K562 (cell line): ENCODE data around the gene EMP2. TPM values are rescaled to one million over a fixed set of nuclear protein-coding genes. Genes with fewer than 3 reads are reported as not detected.

Source experiments
- CAMTA2 ChIP-seq: fragments of 250-450 bp; sonication (Bioruptor Pico); conservative IDR thresholded peaks from 2 replicates; pipeline ENCODE4 v1.5.1; 2022
- CHD4 ChIP-seq: fragments of 200-600 bp; sonication (generic); IDR thresholded peaks from 3 replicates; pipeline ENCODE4 v1.6.1; 2012; ENCODE audit warnings: low read depth, mild to moderate bottlenecking, mixed read lengths, low read length, inconsistent platforms; ENCODE audit not compliant: insufficient read depth, insufficient replicate concordance, poor library complexity, severe bottlenecking
- EP400 ChIP-seq: fragments of 450-650 bp; IDR thresholded peaks from 2 replicates; pipeline ENCODE4 v1.6.1; 2017; ENCODE audit warnings: antibody characterized with exemption, mild to moderate bottlenecking, moderate library complexity
- HDAC1 ChIP-seq, 2 experiments: fragments of 450-650 bp; IDR thresholded peaks; 2 replicates each; pipeline ENCODE4 v1.6.1; 2016 to 2017; ENCODE audit warnings: inconsistent platforms in 1 of 2, mild to moderate bottlenecking in 1 of 2, moderate library complexity in 1 of 2
- HLTF ChIP-seq: fragments of 450-650 bp; IDR thresholded peaks from 2 replicates; pipeline ENCODE4 v1.6.1; 2016
- JUND ChIP-seq, 2 experiments: IDR thresholded peaks; 2 replicates in 1 of 2; 3 replicates in 1 of 2; pipeline ENCODE4 v1.6.1; 2011; ENCODE audit warnings: borderline replicate concordance in 2 of 2, low read depth in 2 of 2, low read length in 2 of 2, improper control_type of control experiment in 1 of 2, missing biosample characterization in 1 of 2, missing genetic modification characterization in 1 of 2, missing genetic modification reagents in 1 of 2
- LCOR ChIP-seq: sonication (generic); formaldehyde crosslinking; IDR thresholded peaks from 2 replicates; pipeline ENCODE4 v1.8.0; 2022; ENCODE audit warnings: mild to moderate bottlenecking, missing genetic modification reagents
- MAZ ChIP-seq, 2 experiments: fragments of 450-650 bp in 1 of 2; sonication (generic) in 1 of 2; formaldehyde crosslinking; IDR thresholded peaks in 1 of 2; conservative IDR thresholded peaks in 1 of 2; 2 replicates each; pipeline versions ENCODE4 v1.4.0 to v1.5.0; 2020; ENCODE audit warnings: mild to moderate bottlenecking in 1 of 2, missing genetic modification reagents in 1 of 2
- NCOR1 ChIP-seq: fragments of 450-650 bp; IDR thresholded peaks from 2 replicates; pipeline ENCODE4 v1.6.1; 2016; ENCODE audit warnings: mild to moderate bottlenecking, moderate library complexity
- NEUROD1 ChIP-seq: fragments of 150-350 bp; IDR thresholded peaks from 2 replicates; pipeline ENCODE4 v1.6.1; 2014; ENCODE audit warnings: borderline replicate concordance, low read length, low read depth; ENCODE audit not compliant: partially characterized antibody
- POLR2AphosphoS5 ChIP-seq: IDR thresholded peaks from 2 replicates; pipeline ENCODE4 v1.6.1; 2011; ENCODE audit warnings: mild to moderate bottlenecking, low read depth, low read length, moderate library complexity; ENCODE audit not compliant: control insufficient read depth, insufficient read depth
- RERE ChIP-seq: sonication (generic); formaldehyde crosslinking; IDR thresholded peaks from 2 replicates; pipeline ENCODE4 v1.8.0; 2023; ENCODE audit warnings: missing genetic modification reagents, mild to moderate bottlenecking, borderline replicate concordance
- SIN3A ChIP-seq, 2 experiments: fragments of 150-350 bp in 1 of 2; IDR thresholded peaks; 2 replicates each; pipeline ENCODE4 v1.6.1; 2011 to 2016; ENCODE audit warnings: borderline replicate concordance in 2 of 2, low read depth in 2 of 2, low read length in 2 of 2, mild to moderate bottlenecking in 2 of 2, moderate library complexity in 2 of 2; ENCODE audit not compliant: control insufficient read depth in 1 of 2
- ZFX ChIP-seq: sonication (generic); formaldehyde crosslinking; IDR thresholded peaks from 2 replicates; pipeline ENCODE4 v1.8.0; 2022; ENCODE audit warnings: mild to moderate bottlenecking, missing genetic modification reagents, moderate library complexity
- ZNF512 ChIP-seq: IDR thresholded peaks from 2 replicates; pipeline ENCODE4 v1.6.1; 2016; ENCODE audit warnings: missing genetic modification characterization, missing compliant biosample characterization
- ZNF707 ChIP-seq: fragments of 250-450 bp; sonication (Bioruptor Pico); conservative IDR thresholded peaks from 2 replicates; pipeline ENCODE4 v1.8.0; 2022; ENCODE audit warnings: inconsistent platforms, mild to moderate bottlenecking, moderate library complexity
- polyA plus RNA-seq, 8 experiments: library from polyadenylated mRNA; depleted of rRNA in 4 of 8; stranded (reverse) in 5 of 8; unstranded in 3 of 8; fragments of >200 nt; fragmentation: Nextera tagmentation in 2 of 8; fragmentation: Illumina TruSeq in 1 of 8; extraction: Ambion mirVana in 2 of 8; extraction: Trizol in 1 of 8; gene quantifications; 2 replicates each; pipeline versions ENCODE4 v1.2.1 to v1.2.3, GENCODE V29; 2011 to 2014; ENCODE audit warnings: inconsistent platforms in 1 of 8, missing spikeins in 1 of 8
- total RNA-seq, 7 experiments: library from RNA; depleted of rRNA in 6 of 7; stranded (reverse); fragments of >200 nt in 6 of 7; fragmentation: Illumina TruSeq in 2 of 7; extraction: Trizol in 2 of 7; gene quantifications; 2 replicates each; pipeline versions ENCODE4 v1.2.1 to v1.2.3, GENCODE V29; 2011 to 2021; ENCODE audit warnings: low replicate concordance in 1 of 7
- TF ChIP-seq, protein P1 (sequence below), 2 experiments: IDR thresholded peaks; 2 replicates each; pipeline ENCODE4 v1.6.1; 2012; ENCODE audit warnings: improper control_type of control experiment in 2 of 2, low read depth in 2 of 2, low read length in 2 of 2, borderline replicate concordance in 1 of 2

The EMP2 gene
- total and polyA plus RNA-seq, 9 of the 15 experiments (the other 6 are each of a cell fraction or from before 2014, with no cell fraction given) = 0.73 to 6.2 (median 3.1) TPM

DNA sequence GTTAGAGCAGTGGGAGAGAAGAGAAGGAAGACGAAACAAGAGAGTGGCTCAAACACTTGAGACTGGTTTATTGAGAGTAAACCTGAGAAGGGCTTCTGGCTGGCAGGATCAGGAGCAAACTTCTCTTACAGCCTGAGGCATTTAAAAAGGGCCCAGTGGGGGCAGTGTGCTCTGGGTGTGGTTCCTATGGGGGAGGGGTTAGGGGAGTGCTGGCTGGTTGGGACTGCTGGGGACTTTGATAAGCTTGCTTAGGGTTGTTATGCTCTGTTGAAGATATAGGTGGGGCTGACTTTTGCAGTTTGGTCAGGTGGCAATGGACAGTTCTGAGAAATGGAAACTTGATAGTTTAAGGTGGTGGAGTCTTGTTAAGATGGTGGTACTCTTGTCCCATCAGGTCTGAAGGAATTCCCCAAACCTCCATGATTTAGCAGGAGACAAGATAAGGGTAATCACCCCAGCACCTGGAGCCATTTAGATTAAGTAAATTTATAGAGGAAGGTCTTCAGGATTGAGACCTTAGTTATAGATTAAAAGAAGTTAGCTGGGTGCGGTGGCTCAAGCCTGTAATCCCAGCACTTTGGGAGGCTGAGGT lies 79.3 kb downstream of the EMP2 start (continued):
- TF ChIP-seq SIN3A (IDR thresholded peaks at IDR 0.05; ENCODE audit: borderline replicate concordance in 2 of 2, control insufficient read depth in 1 of 2, low read depth in 2 of 2, low read length in 2 of 2) (no peak), RERE (CRISPR knock-in tag) (no peak), MAZ (CRISPR knock-in tag; conservative IDR thresholded peaks at IDR 0.05 in 1 of 2, IDR thresholded peaks at IDR 0.05 in 1 of 2) (peak in 1 of 2 experiments; percentile 51; a peak in 1 of 4 replicates), POLR2AphosphoS5 (peak; percentile 79), CAMTA2 (CRISPR knock-in tag) (no peak), NEUROD1 (no peak), ZNF707 (CRISPR knock-in tag) (no peak), EP400 (no peak), HDAC1 (IDR thresholded peaks at IDR 0.05) (0 out of 4 replicates have a peak, but pooled peaks of 1 of the 2 experiments have one; percentile 28), ZFX (no peak), CHD4 (no peak), HLTF (peak; percentile 88), NCOR1 (peak; percentile 87), ZNF512 (tag) (no peak), JUND (IDR thresholded peaks at IDR 0.05; ENCODE audit: borderline replicate concordance, low read depth, low read length) (0 out of 2 replicates have a peak, but pooled peaks have one; percentile 21), JUND (tag; IDR thresholded peaks at IDR 0.05; ENCODE audit: borderline replicate concordance, low read depth, low read length) (no peak), LCOR (no peak)
- TF ChIP-seq, protein P1, sequence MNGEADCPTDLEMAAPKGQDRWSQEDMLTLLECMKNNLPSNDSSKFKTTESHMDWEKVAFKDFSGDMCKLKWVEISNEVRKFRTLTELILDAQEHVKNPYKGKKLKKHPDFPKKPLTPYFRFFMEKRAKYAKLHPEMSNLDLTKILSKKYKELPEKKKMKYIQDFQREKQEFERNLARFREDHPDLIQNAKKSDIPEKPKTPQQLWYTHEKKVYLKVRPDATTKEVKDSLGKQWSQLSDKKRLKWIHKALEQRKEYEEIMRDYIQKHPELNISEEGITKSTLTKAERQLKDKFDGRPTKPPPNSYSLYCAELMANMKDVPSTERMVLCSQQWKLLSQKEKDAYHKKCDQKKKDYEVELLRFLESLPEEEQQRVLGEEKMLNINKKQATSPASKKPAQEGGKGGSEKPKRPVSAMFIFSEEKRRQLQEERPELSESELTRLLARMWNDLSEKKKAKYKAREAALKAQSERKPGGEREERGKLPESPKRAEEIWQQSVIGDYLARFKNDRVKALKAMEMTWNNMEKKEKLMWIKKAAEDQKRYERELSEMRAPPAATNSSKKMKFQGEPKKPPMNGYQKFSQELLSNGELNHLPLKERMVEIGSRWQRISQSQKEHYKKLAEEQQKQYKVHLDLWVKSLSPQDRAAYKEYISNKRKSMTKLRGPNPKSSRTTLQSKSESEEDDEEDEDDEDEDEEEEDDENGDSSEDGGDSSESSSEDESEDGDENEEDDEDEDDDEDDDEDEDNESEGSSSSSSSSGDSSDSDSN (IDR thresholded peaks at IDR 0.05; ENCODE audit: borderline replicate concordance in 1 of 2, low read depth in 2 of 2, low read length in 2 of 2) = no peak
